A673 (cell line): ENCODE results near the gene RASA1.

Experiments used
- EZH2 ChIP-seq: fragments of 200-600 bp; sonication (generic); IDR thresholded peaks from 2 replicates; pipeline ENCODE4 v1.6.1; 2017; ENCODE audit warnings: borderline replicate concordance, low read depth, mild to moderate bottlenecking, mixed read lengths, antibody characterized with exemption, low read length; ENCODE audit not compliant: poor library complexity, severe bottlenecking
- TF ChIP-seq, protein P1 (sequence below): fragments of 300-800, 200-600 bp; sonication (generic); conservative IDR thresholded peaks from 2 replicates; pipeline ENCODE4 v1.5.1; 2017; ENCODE audit warnings: low read depth, mild to moderate bottlenecking, antibody characterized with exemption, low read length, moderate library complexity, mixed read lengths

GRCh38 chr5:87242242-87242641 is 25.4 kb upstream of the RASA1 start:
- TF ChIP-seq, protein P1, sequence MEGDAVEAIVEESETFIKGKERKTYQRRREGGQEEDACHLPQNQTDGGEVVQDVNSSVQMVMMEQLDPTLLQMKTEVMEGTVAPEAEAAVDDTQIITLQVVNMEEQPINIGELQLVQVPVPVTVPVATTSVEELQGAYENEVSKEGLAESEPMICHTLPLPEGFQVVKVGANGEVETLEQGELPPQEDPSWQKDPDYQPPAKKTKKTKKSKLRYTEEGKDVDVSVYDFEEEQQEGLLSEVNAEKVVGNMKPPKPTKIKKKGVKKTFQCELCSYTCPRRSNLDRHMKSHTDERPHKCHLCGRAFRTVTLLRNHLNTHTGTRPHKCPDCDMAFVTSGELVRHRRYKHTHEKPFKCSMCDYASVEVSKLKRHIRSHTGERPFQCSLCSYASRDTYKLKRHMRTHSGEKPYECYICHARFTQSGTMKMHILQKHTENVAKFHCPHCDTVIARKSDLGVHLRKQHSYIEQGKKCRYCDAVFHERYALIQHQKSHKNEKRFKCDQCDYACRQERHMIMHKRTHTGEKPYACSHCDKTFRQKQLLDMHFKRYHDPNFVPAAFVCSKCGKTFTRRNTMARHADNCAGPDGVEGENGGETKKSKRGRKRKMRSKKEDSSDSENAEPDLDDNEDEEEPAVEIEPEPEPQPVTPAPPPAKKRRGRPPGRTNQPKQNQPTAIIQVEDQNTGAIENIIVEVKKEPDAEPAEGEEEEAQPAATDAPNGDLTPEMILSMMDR = no peak
- no peak for TF ChIP-seq EZH2
